Right atrium auricular region (tissue), 2 donors: Measurements from ENCODE around the gene UNC5CL. TPM values are rescaled to one million over a fixed set of nuclear protein-coding genes. Genes with fewer than 3 reads are reported as not detected.

Experiments
- DNase-seq: peaks from one replicate; pipeline ENCODE4 v3.0.0-alpha.2; 2019; ENCODE audit warnings: low spot score
- H3K27ac ChIP-seq, 2 donors: fragments of 200-600 bp; sonication (generic); 1 replicate in 1 of 2; 2 replicates in 1 of 2; pipeline ENCODE4 v1.5.1; 2016 to 2019
- H3K27me3 ChIP-seq, 2 donors: fragments of 200-600 bp; sonication (generic); one replicate each; pipeline versions ENCODE4 v1.5.1 to v1.6.0; 2017 to 2019
- H3K36me3 ChIP-seq: fragments of 200-600 bp; sonication (generic); one replicate; pipeline ENCODE4 v1.5.1; 2016
- H3K4me1 ChIP-seq, 2 donors: fragments of 200-600 bp; sonication (generic); one replicate each; pipeline versions ENCODE4 v1.5.1 to v1.6.0; 2017 to 2019
- H3K4me3 ChIP-seq, 2 donors: fragments of 200-600 bp; sonication (generic); 1 replicate in 1 of 2; 2 replicates in 1 of 2; pipeline ENCODE4 v1.5.1; 2017 to 2019; ENCODE audit warnings: mild to moderate bottlenecking in 1 of 2, moderate library complexity in 1 of 2
- H3K9me3 ChIP-seq, 2 donors: fragments of 200-600 bp; sonication (generic); one replicate each; pipeline ENCODE4 v1.5.1; 2019
- CTCF ChIP-seq, 2 donors: fragments of 200-600 bp; sonication (generic); IDR thresholded peaks; one replicate each; pipeline ENCODE4 v1.5.1; 2019; ENCODE audit warnings: antibody characterized with exemption in 2 of 2
- total RNA-seq, 2 donors: library from RNA; depleted of rRNA; stranded (reverse); fragments of >200 nt; gene quantifications; one replicate each; pipeline ENCODE4 v1.1.0, GENCODE V29; 2016

Gene UNC5CL
- total RNA-seq, 2 donors from 2014 or later, result 0.43 to 0.96 TPM

DNA sequence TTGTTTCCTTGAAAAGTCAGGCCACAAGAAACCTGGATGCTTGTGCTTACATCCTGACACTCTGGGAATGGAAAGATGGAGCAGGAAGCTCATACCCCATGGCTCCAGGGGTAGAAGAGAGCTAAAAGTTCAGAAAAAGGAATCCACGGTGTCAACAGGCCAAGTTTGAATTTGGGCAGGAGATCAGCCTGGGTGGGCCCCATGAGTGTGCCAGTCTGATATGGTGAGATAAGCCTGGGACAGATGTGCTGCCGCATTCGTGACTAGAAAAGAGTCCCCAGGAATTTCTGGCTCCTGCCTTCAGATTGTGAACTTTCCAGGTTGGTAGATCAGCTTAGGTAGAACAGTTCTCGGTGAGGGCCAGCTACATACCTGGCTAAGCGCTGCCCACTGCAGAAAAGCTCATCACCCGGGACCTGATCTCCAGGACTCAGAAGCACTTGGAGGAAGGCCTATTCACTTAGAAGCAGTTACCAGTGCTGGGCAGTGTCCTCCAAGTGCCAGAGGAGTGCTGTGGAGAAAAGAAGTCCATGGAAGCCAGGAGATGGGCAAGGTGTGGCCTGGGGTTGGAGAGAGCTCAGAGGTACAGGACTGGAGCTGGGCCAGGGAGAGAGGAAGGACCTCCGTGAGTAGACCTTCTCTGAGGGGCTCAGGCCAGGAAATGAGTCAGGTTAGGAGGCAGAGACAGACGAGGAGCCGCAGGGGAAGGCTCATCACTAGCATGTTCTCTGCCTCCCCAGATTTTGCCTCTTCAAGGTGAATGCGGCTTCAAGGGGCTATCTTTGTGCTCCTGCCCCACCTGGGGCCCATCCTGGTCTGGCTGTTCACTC, 3.4 kb upstream of the UNC5CL start, which contains the start of gene TSPO2:
Gene TSPO2 (plus strand): TSS at position 242 of the 830 bp plus-strand sequence. CDS start 519 bp downstream, at position 761.
- H3K27ac ChIP-seq, result no peak within 1 kb of the TSS
- H3K36me3 ChIP-seq, result no peaks in the 10 kb centered on the region
- no peaks in the 10 kb centered on the region for H3K9me3 ChIP-seq
- no peaks in the 10 kb centered on the region for H3K27me3 ChIP-seq
- TF ChIP-seq CTCF (IDR thresholded peaks at IDR 0.05), result no peak
- H3K4me1 ChIP-seq, result peaks cover 0 to 6% of the 10 kb centered on the region in 2 donors
- H3K4me3 ChIP-seq, result no peak within 1 kb of the TSS
- no peak for DNase-seq

DNA sequence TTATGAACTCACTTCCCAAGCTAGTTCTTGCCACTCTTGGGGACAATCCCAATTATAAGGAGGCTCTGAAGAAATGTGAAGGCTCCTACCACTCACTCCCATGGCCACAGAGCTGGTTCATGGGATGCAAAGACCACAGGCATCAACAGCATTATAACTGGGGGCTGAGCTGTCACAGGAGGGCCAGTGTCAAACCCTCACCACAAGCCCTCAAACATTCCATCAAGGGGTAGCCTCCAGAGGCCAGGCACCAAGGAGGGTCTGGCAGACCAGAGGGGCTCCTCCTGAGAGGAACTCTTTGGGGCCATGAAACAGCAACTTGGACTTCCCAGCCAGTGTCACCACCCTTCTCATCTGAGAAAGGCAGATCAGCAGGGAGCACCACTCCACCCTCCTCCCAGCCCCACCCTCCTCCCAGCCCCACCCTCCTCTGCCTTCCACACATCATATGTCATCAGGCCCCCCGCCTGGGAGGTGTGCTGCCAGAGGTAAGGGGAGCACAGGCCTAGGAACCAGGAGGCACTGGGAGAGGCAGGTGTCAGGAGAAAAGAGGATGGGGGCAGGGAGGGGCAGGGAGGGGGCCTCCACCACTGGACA, 2.0 kb upstream of the UNC5CL start:
- DNase-seq, result no peak
- no peaks in the 10 kb centered on the region for H3K27me3 ChIP-seq
- H3K4me1 ChIP-seq, result peaks cover 0 to 6% of the 10 kb centered on the region in 2 donors
- no peak overlapping the region for H3K27ac ChIP-seq
- no peak for TF ChIP-seq CTCF (IDR thresholded peaks at IDR 0.05)
- H3K36me3 ChIP-seq, result no peaks in the 10 kb centered on the region
- H3K4me3 ChIP-seq, result no peak overlapping the region
- no peaks in the 10 kb centered on the region for H3K9me3 ChIP-seq

DNA sequence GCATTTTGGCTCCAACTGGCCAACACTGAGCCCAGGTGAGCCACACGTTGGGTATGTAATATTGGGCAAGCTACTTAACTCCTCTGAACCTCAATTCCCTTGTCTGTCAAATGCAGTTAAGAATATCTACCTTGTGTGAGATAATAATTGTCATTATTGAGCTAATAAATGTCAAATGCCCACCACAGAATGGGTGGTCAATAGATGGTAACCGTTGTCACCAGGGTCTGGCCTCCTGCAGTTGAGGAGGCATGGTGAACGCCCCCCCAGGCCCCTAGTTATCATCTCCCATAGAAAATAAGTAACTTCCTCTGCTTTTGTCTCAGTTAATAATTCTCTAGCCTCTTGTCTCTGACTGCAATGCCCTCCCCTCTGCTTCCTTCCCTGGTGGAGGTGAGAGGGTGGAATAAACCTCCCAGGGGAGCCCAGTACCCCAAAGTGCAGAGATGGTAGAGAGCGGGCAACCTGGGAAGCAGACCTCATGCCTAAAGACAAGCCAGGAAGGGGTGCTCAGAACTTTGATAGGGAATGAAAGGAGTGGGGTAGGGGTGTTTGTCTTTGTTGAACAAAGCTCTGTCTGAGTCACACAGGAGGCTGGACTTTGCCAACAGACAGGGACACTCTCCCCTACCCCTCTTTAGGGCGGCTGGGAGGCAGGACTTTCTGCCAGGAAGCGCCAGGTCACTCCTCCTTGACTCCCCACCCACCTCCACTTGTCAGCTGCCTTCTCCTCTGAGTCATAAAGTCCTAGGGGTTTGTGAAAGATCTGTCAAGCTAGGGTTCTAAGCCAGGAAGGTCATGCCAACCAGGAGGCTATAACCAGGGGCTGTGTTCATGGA, 1.3 kb upstream of the UNC5CL start:
- TF ChIP-seq CTCF (IDR thresholded peaks at IDR 0.05), result no peak
- DNase-seq, result no peak
- Histone ChIP-seq H3K27me3 (no peaks in the 10 kb centered on the region), H3K4me1 (peaks cover 0 to 6% of the 10 kb centered on the region in 2 donors), H3K36me3 (no peaks in the 10 kb centered on the region), H3K27ac (no peak overlapping the region), H3K4me3 (no peak overlapping the region), H3K9me3 (no peaks in the 10 kb centered on the region)

GRCh38 chr6:41038205-41038604, 816 bp downstream of the UNC5CL start:
- Histone ChIP-seq H3K4me1 (peaks cover 0 to 6% of the 10 kb centered on the region in 2 donors), H3K27ac (no peak overlapping the region), H3K36me3 (no peaks in the 10 kb centered on the region), H3K4me3 (no peak overlapping the region), H3K9me3 (no peaks in the 10 kb centered on the region), H3K27me3 (no peaks in the 10 kb centered on the region)
- TF ChIP-seq CTCF (IDR thresholded peaks at IDR 0.05), result no peak
- no peak for DNase-seq

DNA sequence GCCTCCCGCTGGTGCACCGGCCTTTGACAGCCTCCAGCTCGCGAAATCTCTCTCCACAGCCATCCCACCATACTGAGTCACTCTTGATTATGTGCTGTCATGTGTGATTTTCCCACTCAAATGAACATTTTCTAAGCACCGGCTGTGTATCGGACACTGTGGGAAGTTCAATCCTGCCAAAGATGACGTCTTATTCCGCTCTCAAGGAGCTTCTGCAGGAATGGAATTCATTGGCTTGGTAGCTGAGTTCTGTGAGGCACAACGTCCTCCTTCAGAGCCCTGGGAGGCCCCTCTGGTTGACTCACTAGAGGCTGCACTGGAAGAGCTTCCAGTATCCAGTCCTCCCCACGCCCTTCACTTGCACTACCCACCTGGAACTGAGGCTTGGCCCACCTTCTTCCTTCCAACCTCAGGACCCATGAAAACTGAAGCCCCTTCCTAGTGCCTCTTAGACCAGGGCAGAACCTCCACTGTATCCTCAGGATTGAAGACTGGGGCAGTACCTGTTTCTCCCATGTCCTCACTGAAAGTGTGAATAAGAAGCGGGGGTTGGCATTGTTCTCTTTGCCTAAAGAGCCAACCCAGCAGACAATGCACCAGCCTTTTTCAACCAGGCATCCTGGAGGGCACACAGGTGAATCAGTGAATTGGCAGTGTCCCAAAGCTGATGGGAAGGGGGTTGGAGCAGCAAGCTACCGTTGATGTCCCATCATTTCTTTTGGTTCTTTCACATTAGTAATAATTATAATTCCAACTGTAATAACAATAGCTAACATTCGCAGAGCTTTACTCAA, 1.7 kb downstream of the UNC5CL start:
- Histone ChIP-seq H3K27me3 (no peaks in the 10 kb centered on the region), H3K4me1 (peaks cover 0 to 6% of the 10 kb centered on the region in 2 donors), H3K36me3 (no peaks in the 10 kb centered on the region), H3K9me3 (no peaks in the 10 kb centered on the region), H3K27ac (no peak overlapping the region), H3K4me3 (no peak overlapping the region)
- no peak for TF ChIP-seq CTCF (IDR thresholded peaks at IDR 0.05)
- no peak for DNase-seq
